K562 (cell line): Measurements from ENCODE around the gene ETV4. TPM values are rescaled to one million over a fixed set of nuclear protein-coding genes. Genes with fewer than 3 reads are reported as not detected.

Source experiments
- ATAC-seq: fragments of 200-7000 bp; cut with Tn5 transposase; 3 replicates; pipeline ENCODE4 v1.9.1; 2020; ENCODE audit warnings: moderate library complexity
- BruUV-seq: library from RNA; stranded (reverse); fragments of 400-500 nt; replicated peaks from 2 replicates; lab custom pipeline; 2021; lab: Mats Ljungman, UMichigan
- CTCF ChIA-PET: fragments of 300-600 bp; formaldehyde crosslinking; extraction: SDS; loops from one replicate; lab custom pipeline; 2021; ENCODE audit warnings: low intra/inter-chr PET ratio; lab: Yijun Ruan, JAX
- POLR2A ChIA-PET: fragments of 300-600, 350-650 bp; sonication (Branson Sonifier 250); formaldehyde crosslinking; extraction: SDS; loops from one replicate; lab custom pipeline; 2021; ENCODE audit warnings: antibody characterized with exemption, inconsistent platforms; lab: Yijun Ruan, JAX
- DNase-seq, 4 experiments: peaks; one replicate each; pipeline versions ENCODE4 v3.0.0 to v3.0.0-alpha.2; 2011 to 2018; ENCODE audit warnings: low spot score in 3 of 4, mixed read lengths in 3 of 4; ENCODE audit errors: extremely low read depth in 1 of 4
- FAIRE-seq: peaks from 2 replicates; lab custom pipeline; 2011; peaks lifted over from hg19 to GRCh38; lab: Jason Lieb, UNC
- H2AFZ ChIP-seq: 2 replicates; pipeline ENCODE4 v1.6.0; 2011; ENCODE audit warnings: low read depth, low read length, control low read depth, inconsistent platforms
- H3K27ac ChIP-seq: fragments of 200-600 bp; 3 replicates; pipeline ENCODE4 v1.8.0; 2011; ENCODE audit warnings: low read depth, mild to moderate bottlenecking, control low read depth, inconsistent platforms, low read length, moderate library complexity, mixed read lengths; ENCODE audit errors: extremely low read depth
- H3K27me3 ChIP-seq, 2 experiments: fragments of 300-600 bp in 1 of 2; 2 replicates in 1 of 2; 3 replicates in 1 of 2; pipeline versions ENCODE4 v1.6.0 to v1.8.0; 2011; ENCODE audit warnings: inconsistent platforms in 2 of 2, low read length in 2 of 2, mild to moderate bottlenecking in 1 of 2, mixed read lengths in 1 of 2, moderate library complexity in 1 of 2; ENCODE audit not compliant: control insufficient read depth in 2 of 2, insufficient read depth in 2 of 2
- H3K36me3 ChIP-seq: fragments of 300-600 bp; 3 replicates; pipeline ENCODE4 v1.8.0; 2011; ENCODE audit warnings: mild to moderate bottlenecking, low read length, inconsistent platforms; ENCODE audit not compliant: control insufficient read depth, insufficient read depth
- H3K4me1 ChIP-seq, 2 experiments: fragments of 200-600 bp in 1 of 2; replicated peaks in 1 of 2; 2 replicates in 1 of 2; 3 replicates in 1 of 2; pipeline versions ENCODE4 v1.5.1 to v1.8.0; 2011; ENCODE audit warnings: inconsistent platforms in 2 of 2, low read length in 2 of 2, mild to moderate bottlenecking in 1 of 2, mixed read lengths in 1 of 2, moderate library complexity in 1 of 2; ENCODE audit not compliant: control insufficient read depth in 2 of 2, insufficient read depth in 2 of 2
- H3K4me2 ChIP-seq: 2 replicates; pipeline ENCODE4 v1.6.1; 2011; ENCODE audit warnings: low read length, control low read depth, inconsistent platforms, mixed read lengths; ENCODE audit not compliant: insufficient read depth
- H3K4me3 ChIP-seq: fragments of 200-600 bp; sonication (generic), shearing (Covaris generic); 2 replicates; pipeline ENCODE4 v1.5.1; 2016; ENCODE audit warnings: control low read depth, inconsistent platforms
- H3K79me2 ChIP-seq: fragments of 200-600 bp; 3 replicates; pipeline ENCODE4 v1.8.0; 2011; ENCODE audit warnings: low read length, inconsistent platforms; ENCODE audit not compliant: control insufficient read depth, insufficient read depth
- H3K9ac ChIP-seq, 2 experiments: 2 replicates each; pipeline versions ENCODE4 v1.6.0 to v1.6.1; 2011; ENCODE audit warnings: low read depth in 2 of 2, low read length in 2 of 2, control low read depth in 1 of 2, inconsistent platforms in 1 of 2, mild to moderate bottlenecking in 1 of 2, mixed read lengths in 1 of 2; ENCODE audit not compliant: insufficient read depth in 1 of 2
- H3K9me1 ChIP-seq: one replicate; pipeline ENCODE4 v1.6.0; 2011; ENCODE audit warnings: inconsistent platforms, mild to moderate bottlenecking, low read length, moderate library complexity; ENCODE audit not compliant: control insufficient read depth, insufficient read depth
- H3K9me3 ChIP-seq: replicated peaks from 2 replicates; pipeline ENCODE4 v1.5.1; 2011; ENCODE audit warnings: low read depth, low read length, inconsistent platforms; ENCODE audit not compliant: control insufficient read depth, insufficient read depth
- H4K20me1 ChIP-seq: replicated peaks from 2 replicates; pipeline ENCODE4 v1.6.1; 2011; ENCODE audit warnings: low read length, inconsistent platforms, mixed read lengths; ENCODE audit not compliant: control insufficient read depth, insufficient read depth
- BMI1 ChIP-seq: fragments of 150-350 bp; IDR thresholded peaks from 2 replicates; pipeline ENCODE4 v1.6.1; 2014; ENCODE audit warnings: low read length
- CTBP1 ChIP-seq: fragments of 450-650 bp; IDR thresholded peaks from 2 replicates; pipeline ENCODE4 v1.6.1; 2016; ENCODE audit warnings: borderline replicate concordance
- CTCF ChIP-seq, 3 experiments: IDR thresholded peaks in 2 of 3; conservative IDR thresholded peaks in 1 of 3; 2 replicates each; pipeline ENCODE4 v1.5.1; 2011 to 2012; ENCODE audit warnings: low read length in 3 of 3, mild to moderate bottlenecking in 3 of 3, control low read depth in 2 of 3, improper control_type of control experiment in 1 of 3, inconsistent platforms in 1 of 3, low read depth in 1 of 3, mixed read lengths in 1 of 3, moderate library complexity in 1 of 3; ENCODE audit not compliant: insufficient read depth in 2 of 3
- ID3 ChIP-seq, 2 experiments: fragments of 250-450 bp in 1 of 2; fragments of 450-650 bp in 1 of 2; sonication (Bioruptor Pico) in 1 of 2; IDR thresholded peaks; 2 replicates each; pipeline versions ENCODE4 v1.6.1 to v1.8.0; 2016 to 2021; ENCODE audit warnings: mild to moderate bottlenecking in 2 of 2, moderate library complexity in 2 of 2, missing compliant biosample characterization in 1 of 2, missing genetic modification characterization in 1 of 2
- MED1 ChIP-seq: sonication (generic); formaldehyde crosslinking; IDR thresholded peaks from 2 replicates; pipeline ENCODE4 v1.8.1; 2023; ENCODE audit warnings: missing genetic modification reagents, borderline replicate concordance
- PURB ChIP-seq: sonication (generic); formaldehyde crosslinking; IDR thresholded peaks from 2 replicates; pipeline ENCODE4 v1.9.0; 2021; ENCODE audit warnings: low read depth, mild to moderate bottlenecking, missing genetic modification reagents
- RERE ChIP-seq: sonication (generic); formaldehyde crosslinking; IDR thresholded peaks from 2 replicates; pipeline ENCODE4 v1.8.0; 2023; ENCODE audit warnings: missing genetic modification reagents, mild to moderate bottlenecking, borderline replicate concordance
- TAF7 ChIP-seq: fragments of 450-650 bp; IDR thresholded peaks from 2 replicates; pipeline ENCODE4 v1.6.1; 2016; ENCODE audit warnings: missing genetic modification characterization, missing compliant biosample characterization
- TAL1 ChIP-seq: fragments of 450-650 bp; IDR thresholded peaks from 2 replicates; pipeline ENCODE4 v1.6.1; 2016; ENCODE audit warnings: mild to moderate bottlenecking
- ZNF324 ChIP-seq: fragments of 250-450 bp; sonication (Bioruptor Pico); IDR thresholded peaks from 2 replicates; pipeline ENCODE4 v1.4.0; 2020; ENCODE audit warnings: mild to moderate bottlenecking
- WGBS: fragments of 100-300 bp; shearing (Covaris generic); methylation state at CpG from one replicate; pipeline ENCODE4 v1.1.6; 2016; ENCODE audit warnings: low coverage, mixed read lengths; ENCODE audit not compliant: insufficient coverage; ENCODE audit errors: missing lambda C conversion rate; 5-methylcytosine and 5-hydroxymethylcytosine counted together
- in situ Hi-C: fragments of 300-500 bp; cut with MboI; formaldehyde crosslinking; loops from 4 replicates; pipeline ENCODE4 v1.15.0; 2018; ENCODE audit warnings: inconsistent platforms, mixed read lengths
- intact Hi-C: fragments of 100-400 bp; cut with micrococcal nuclease; formaldehyde crosslinking; loops from 2 replicates; pipeline ENCODE4 v1.14.2; 2022
- polyA plus RNA-seq, 8 experiments: library from polyadenylated mRNA; depleted of rRNA in 4 of 8; stranded (reverse) in 5 of 8; unstranded in 3 of 8; fragments of >200 nt; fragmentation: Nextera tagmentation in 2 of 8; fragmentation: Illumina TruSeq in 1 of 8; extraction: Ambion mirVana in 2 of 8; extraction: Trizol in 1 of 8; gene quantifications; 2 replicates each; pipeline versions ENCODE4 v1.2.1 to v1.2.3, GENCODE V29; 2011 to 2014; ENCODE audit warnings: inconsistent platforms in 1 of 8, missing spikeins in 1 of 8
- total RNA-seq, 7 experiments: library from RNA; depleted of rRNA in 6 of 7; stranded (reverse); fragments of >200 nt in 6 of 7; fragmentation: Illumina TruSeq in 2 of 7; extraction: Trizol in 2 of 7; gene quantifications; 2 replicates each; pipeline versions ENCODE4 v1.2.1 to v1.2.3, GENCODE V29; 2011 to 2021; ENCODE audit warnings: low replicate concordance in 1 of 7

The ETV4 gene
- total and polyA plus RNA-seq, 9 of the 15 experiments (the other 6 are each of a cell fraction or from before 2014, with no cell fraction given) = 5.5 to 66.3 (median 28.2) TPM

GRCh38 chr17:43578404-43578698 is 32.2 kb upstream of the ETV4 start:
- Histone ChIP-seq H2AFZ (no peak overlapping the region), H3K4me2 (no peak overlapping the region), H4K20me1 (peaks cover 5% of the 10 kb centered on the region), H3K4me1 (no peaks in the 10 kb centered on the region), H3K27me3 (peaks cover 33 to 48% of the 10 kb centered on the region in 2 experiments), H3K9me3 (no peaks in the 10 kb centered on the region), H3K9me1 (peaks cover 3% of the 10 kb centered on the region), H3K27ac (no peak overlapping the region), H3K9ac (no peak overlapping the region), H3K36me3 (no peaks in the 10 kb centered on the region), H3K4me3 (no peak overlapping the region)
- no peak for ATAC-seq
- BruUV-seq = no TSS peak
- in situ Hi-C loops = loop anchor here (5.0 kb wide), 2 partner anchors 94 to 184 kb away; no protein-coding TSS in a partner anchor
- POLR2A ChIA-PET = interaction anchor here (0.8 to 1.2 kb wide), 3 partner anchors 94 to 113 kb away, joined by 3 to 4 read pairs (median 3); no protein-coding TSS in a partner anchor
- intact Hi-C loops = no loop called here
- CTCF ChIA-PET = interaction anchor here (0.6 kb wide), 1 partner anchor 102 kb away, joined by 3 read pairs; no protein-coding TSS in a partner anchor
- 0% methylated on average over 1 of the region's 1 CpG for WGBS
- no peak for FAIRE-seq
- DNase-seq = no peak
- TF ChIP-seq TAF7 (tag) = no peak
- TF ChIP-seq CTCF (IDR thresholded peaks at IDR 0.05 in 2 of 3, conservative IDR thresholded peaks at IDR 0.05 in 1 of 3; ENCODE audit: insufficient read depth in 2 of 3, low read depth in 1 of 3, low read length in 3 of 3) = no peak
- no peak for TF ChIP-seq ZNF324 (CRISPR knock-in tag)
- TF ChIP-seq RERE (CRISPR knock-in tag) = no peak
- no peak for TF ChIP-seq PURB (CRISPR knock-in tag)
- no peak for TF ChIP-seq TAL1
- no peak for TF ChIP-seq ID3 (CRISPR knock-in tag; IDR thresholded peaks at IDR 0.05)
- no peak for TF ChIP-seq ID3 (tag; IDR thresholded peaks at IDR 0.05)
- no peak for TF ChIP-seq MED1
- TF ChIP-seq CTBP1 = no peak
- no peak for TF ChIP-seq BMI1
- TF ChIP-seq, all 486 proteins: peak for 0
- no peaks in the 10 kb centered on the region for H3K79me2 ChIP-seq
